Measurements from ENCODE around the gene PRR13.
"Not testable (repeated sequence)": the region's sequence is repeated elsewhere in the genome, so short reads cannot be mapped to it uniquely, and the experiment has no call there.

PRR13 gene

GRCh38 chr12:53428741-53429140, 12.8 kb upstream of the PRR13 start:
- TF ChIP-seq, protein P1, sequence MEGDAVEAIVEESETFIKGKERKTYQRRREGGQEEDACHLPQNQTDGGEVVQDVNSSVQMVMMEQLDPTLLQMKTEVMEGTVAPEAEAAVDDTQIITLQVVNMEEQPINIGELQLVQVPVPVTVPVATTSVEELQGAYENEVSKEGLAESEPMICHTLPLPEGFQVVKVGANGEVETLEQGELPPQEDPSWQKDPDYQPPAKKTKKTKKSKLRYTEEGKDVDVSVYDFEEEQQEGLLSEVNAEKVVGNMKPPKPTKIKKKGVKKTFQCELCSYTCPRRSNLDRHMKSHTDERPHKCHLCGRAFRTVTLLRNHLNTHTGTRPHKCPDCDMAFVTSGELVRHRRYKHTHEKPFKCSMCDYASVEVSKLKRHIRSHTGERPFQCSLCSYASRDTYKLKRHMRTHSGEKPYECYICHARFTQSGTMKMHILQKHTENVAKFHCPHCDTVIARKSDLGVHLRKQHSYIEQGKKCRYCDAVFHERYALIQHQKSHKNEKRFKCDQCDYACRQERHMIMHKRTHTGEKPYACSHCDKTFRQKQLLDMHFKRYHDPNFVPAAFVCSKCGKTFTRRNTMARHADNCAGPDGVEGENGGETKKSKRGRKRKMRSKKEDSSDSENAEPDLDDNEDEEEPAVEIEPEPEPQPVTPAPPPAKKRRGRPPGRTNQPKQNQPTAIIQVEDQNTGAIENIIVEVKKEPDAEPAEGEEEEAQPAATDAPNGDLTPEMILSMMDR (conservative IDR thresholded peaks at IDR 0.05), result no peak
- no peak overlapping the region for H3K27ac ChIP-seq

DNA sequence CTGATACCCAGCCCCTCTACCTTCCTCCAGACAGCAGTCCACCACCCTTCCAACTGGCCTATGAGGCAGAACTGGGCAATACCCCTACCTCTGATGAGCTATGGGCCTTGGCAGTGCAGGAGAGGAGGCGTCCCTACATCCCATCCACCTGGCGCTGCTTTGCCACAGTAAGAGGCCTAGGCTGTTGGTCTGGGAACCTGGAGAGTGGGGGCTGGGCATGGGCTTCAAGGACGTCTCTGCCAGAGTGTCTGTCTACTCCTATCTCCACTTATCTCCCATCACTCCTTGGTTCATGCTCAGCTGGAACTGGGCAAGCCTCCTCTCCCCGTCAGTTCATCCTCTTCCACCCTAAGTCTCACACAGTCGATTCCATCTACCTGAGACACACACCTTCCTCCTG, 11.4 kb upstream of the PRR13 start:
- TF ChIP-seq, protein P1 (conservative IDR thresholded peaks at IDR 0.05), result no peak
- no peak overlapping the region for H3K27ac ChIP-seq

DNA sequence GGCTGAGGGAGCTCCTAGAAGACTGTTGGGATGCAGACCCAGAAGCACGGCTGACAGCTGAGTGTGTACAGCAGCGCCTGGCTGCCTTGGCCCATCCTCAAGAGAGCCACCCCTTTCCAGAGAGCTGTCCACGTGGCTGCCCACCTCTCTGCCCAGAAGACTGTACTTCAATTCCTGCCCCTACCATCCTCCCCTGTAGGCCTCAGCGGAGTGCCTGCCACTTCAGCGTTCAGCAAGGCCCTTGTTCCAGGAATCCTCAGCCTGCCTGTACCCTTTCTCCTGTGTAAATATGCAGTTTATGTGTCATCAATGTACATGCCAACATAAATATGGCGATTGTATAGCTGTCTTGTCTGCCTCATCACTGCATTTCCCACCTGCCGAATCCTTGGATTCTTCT, 10.3 kb upstream of the PRR13 start:
- TF ChIP-seq, protein P1 (conservative IDR thresholded peaks at IDR 0.05), result no peak

DNA sequence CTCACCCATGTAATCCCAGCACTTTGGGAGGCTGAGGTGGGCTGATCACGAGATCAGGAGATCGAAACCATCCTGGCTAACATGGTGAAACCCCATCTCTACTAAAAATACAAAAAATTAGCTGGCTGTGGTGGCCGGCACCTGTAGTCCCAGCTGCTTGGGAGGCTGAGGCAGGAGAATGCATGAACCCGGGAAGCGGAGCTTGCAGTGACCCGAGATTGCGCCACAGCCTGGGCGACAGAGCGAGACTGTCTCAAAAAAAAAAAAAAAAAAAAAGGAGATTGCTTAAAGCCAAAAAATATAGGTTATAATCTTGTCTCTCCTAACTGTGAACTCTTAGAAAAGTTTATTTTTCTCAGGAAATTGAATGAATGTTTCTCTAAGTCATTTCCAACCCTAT, 6.2 kb upstream of the PRR13 start:
- H3K27ac ChIP-seq, result not testable (repeated sequence)

More for the DNA sequence above, 10.3 kb upstream of the PRR13 start:
- no peak overlapping the region for H3K27ac ChIP-seq

- H3K27ac ChIP-seq, result not testable (repeated sequence)
Observed at GRCh38 chr12:53439582-53439981, 2.0 kb upstream of the PRR13 start.

DNA sequence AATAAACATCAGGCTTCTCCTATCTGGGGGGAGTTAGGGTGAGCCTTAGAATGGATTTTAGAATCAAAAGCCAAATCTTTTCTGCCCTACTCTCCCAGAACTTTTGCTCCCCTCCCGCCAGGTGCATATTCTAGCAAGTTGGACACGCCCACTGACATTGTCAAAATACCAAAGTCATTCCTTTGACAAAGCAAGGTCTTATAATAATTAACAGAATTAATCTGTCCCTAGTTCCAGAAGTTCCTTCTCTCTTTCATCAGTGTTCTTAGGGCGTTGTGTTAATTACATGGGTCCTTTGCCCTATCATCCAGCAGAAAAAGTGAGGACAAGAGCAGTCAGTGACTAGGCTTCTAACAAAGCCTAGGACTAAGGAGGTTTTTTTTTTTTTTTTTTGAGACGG, 2.4 kb downstream of the PRR13 start:
- H3K27ac ChIP-seq, result no peak overlapping the region
- TF ChIP-seq, protein P1 (conservative IDR thresholded peaks at IDR 0.05), result no peak

DNA sequence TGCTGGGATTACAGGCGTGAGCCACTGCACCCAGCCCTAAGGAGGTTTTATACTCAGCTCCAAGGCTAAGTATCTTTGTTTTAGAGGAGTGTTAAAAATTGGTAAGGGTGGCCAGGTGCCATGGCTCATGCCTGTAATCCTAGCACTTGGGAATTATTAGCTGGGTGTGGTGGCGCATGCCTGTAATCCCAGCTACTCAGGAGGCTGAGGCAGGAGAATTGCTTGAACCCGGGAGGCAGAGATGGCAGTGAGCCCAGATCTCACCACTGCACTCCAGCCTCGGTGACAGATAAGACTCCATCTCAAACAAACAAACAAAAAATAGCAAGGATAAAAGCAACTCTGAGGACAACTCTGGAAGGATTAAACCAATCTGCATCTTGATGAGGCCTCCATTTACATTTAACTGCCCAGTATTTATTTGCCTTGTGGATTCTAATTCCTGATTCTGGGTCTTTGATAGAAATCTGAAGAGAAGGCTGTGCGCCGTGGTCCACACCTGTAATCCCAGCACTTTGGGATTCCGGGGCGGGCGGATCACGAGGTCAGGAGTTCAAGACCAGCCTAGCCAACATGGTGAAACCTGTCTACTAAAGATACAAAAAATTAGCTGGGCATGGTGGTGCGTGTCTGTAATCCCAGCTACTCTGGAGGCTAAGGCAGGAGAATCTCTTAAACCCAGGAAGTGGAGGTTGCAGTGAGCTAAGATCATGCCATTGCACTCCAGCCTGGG, 3.2 kb downstream of the PRR13 start:
- not testable (repeated sequence) for H3K27ac ChIP-seq

DNA sequence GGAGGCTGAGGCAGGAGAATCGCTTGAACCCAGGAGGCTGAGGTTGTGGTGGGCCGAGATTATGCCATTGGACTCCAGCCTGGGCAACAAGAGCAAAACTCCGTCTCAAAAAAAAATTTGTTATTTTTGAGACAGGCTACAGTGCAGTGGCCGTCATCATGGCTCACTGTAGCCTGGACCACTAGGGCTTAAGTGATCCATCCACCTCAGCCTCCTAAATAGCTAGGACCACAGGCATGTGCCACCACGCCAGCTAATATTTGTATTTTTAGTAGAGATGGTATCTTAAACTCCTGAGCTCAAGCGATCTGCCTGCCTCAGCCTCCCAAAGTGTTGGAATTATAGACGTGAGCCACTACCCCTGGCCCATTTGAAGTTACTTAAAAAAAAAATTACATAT, 9.4 kb downstream of the PRR13 start:
- H3K27ac ChIP-seq, result no peak overlapping the region
- TF ChIP-seq, protein P1 (conservative IDR thresholded peaks at IDR 0.05), result no peak

DNA sequence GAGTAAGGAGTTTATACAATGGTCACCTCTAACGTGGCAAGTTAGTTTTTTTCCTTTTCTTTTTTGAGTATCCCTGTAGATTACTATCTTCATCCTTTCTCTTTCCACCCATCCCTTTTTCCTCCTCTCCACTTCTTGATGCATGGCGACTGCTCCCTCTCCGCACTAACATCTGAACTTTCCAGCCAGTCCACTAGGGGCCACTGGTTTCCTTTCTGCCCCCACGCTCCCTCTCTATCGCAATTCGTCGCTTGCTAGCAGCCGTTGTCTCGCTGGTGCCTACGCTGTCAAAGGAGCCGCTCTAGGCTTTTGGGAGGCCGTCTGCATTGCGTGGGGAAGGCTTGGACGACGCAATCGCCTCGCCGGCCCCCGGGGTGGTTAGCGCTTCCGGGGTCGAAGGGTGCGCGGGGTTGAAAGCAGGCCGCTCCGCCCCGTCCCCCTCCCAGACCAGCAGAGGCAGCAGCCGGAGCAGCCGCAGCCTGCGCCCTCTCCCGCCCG, 10.2 kb downstream of the PRR13 start, which contains the start of gene PCBP2:
PCBP2 (plus strand) TSS at position 442 of the 498 bp plus-strand sequence. CDS start 2,699 bp downstream, outside the sequence.
- TF ChIP-seq, protein P1 (conservative IDR thresholded peaks at IDR 0.05), result peak; percentile 95
- H3K27ac ChIP-seq, result peak within 1 kb of the TSS; percentile 93

Measured in VCaP (cell line).